ENCODE data around the gene DGCR8. TPM values are rescaled to one million over a fixed set of nuclear protein-coding genes. Genes with fewer than 3 reads are reported as not detected.

Gene DGCR8
- total RNA-seq, 1 donor from 2014 or later = 38.1 TPM

DNA sequence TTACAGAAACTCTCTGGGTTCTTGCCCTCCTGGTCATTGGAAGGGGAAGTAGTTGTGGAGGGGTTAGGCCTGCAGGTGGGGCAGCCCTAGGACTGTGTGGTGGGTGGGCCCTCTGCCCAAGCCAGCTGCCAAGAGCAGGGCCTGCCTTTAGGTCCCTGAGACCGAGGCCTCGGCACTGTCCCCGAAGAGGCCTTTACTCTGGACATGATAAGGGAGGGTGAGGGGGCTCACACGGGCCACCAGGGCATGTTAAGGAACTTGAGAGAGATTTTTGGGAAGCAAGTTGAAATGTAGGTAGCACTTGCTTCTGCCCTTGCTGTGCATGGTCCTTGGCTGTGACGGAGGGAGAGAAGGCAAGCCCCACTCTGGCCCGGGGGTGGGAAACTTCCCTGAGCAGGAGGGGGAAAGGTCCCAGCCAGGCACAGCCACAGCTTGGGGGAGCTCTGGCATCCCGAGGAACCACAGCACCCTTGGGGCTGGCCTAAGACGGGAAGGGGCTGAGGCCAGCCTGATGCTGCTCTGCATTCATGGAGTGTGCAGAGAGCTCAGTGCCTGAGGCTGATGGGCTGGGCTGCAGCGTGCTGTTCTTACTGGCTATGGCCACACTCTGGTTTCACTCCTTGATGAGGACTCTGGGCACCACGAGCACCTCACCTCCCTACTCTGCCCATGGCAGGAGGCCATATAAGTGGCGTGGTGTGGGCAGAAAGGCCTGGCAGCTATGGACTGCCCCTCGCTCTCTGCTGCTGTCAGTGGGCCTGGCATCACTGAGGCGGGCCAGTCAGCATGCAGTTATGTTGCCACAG is 28.1 kb downstream of the DGCR8 start:
- Histone ChIP-seq H3K9ac (ENCODE audit: low read depth in 1 of 3, low read length in 3 of 3) (no peak overlapping the region), H3K4me3 (ENCODE audit: low read length in 3 of 3) (no peak overlapping the region), H3K36me3 (ENCODE audit: control insufficient read depth in 3 of 3, insufficient read depth in 3 of 3, low read length in 3 of 3) (peaks cover 71 to 78% (median 76%) of the 10 kb centered on the region in 3 donors), H3K4me1 (ENCODE audit: control insufficient read depth in 3 of 3, insufficient read depth in 3 of 3, low read length in 3 of 3) (peaks cover 31 to 48% (median 48%) of the 10 kb centered on the region in 3 donors), H3K9me3 (ENCODE audit: control insufficient read depth in 3 of 3, low read length in 3 of 3) (no peaks in the 10 kb centered on the region), H3K27me3 (ENCODE audit: control insufficient read depth in 3 of 3, insufficient read depth in 3 of 3, low read length in 3 of 3) (no peaks in the 10 kb centered on the region), H3K27ac (ENCODE audit: low read depth, low read length) (no peak overlapping the region)

DNA sequence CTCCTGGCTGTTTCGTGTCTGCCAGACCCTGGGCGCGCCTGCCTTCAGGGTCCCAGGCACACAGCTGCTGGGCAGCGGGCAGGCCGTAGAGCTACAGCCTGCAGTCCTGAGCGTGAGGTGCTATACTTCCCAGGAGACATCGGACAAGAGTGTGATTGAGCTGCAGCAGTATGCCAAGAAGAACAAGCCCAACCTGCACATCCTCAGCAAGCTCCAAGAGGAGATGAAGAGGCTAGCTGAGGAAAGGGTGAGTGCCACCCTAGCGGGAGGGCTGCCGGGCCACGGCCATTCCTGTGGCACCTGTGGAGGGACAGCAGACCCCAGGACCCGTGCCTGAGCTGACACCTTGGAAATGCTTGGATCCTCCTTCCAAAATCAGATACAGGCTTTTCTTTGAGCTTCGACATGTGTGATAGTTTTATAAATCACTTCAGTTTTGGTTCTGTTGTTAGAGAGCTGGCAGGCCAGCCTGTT is 28.8 kb downstream of the DGCR8 start:
- peaks cover 75 to 82% (median 77%) of the 10 kb centered on the region in 3 donors for H3K36me3 ChIP-seq (ENCODE audit: control insufficient read depth in 3 of 3, insufficient read depth in 3 of 3, low read length in 3 of 3)

DNA sequence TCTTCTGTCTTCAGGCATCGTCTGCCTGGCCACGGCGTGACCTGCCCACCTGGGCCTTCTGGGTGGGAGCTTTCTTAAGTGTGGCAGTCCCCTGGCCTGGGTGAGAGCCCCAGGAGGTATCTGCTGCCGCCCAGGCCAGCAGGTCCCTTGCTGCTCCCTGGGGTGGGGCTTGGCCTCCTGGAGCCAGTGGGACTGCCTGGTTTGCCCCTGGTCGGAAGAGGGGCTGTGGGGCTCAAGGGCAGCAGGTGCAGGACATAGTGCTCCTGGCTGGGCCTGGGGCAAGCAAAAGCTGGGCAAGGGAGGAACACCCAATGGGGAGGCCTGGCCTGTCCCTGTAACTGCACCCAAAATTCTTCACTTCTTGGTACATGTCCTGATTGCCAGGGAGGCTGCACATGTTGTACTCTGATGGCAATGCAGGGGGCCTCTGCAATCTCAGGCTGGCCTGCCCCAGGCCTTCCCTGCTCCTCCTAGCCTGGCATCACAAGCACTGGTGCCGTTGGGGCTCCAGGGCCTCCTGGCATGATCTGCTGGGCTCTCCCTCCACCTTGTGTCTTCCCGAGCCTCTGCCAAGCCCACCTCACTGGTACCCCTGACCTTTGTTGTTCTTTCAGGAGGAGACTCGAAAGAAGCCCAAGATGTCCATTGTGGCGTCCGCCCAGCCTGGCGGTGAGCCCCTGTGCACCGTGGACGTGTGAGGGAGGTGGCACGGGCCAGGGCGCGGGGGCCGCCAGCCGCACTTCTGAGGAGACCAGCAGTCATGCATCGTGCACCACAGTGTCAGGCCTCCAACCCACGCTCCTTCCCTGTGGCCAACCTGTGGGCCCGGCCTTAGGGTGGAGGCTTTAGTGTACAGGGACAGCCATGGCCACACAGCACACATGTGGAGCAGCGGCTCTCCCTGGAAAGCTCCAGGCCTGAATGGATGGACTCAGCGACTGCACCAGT is 29.6 kb downstream of the DGCR8 start:
- Histone ChIP-seq H3K36me3 (ENCODE audit: control insufficient read depth in 3 of 3, insufficient read depth in 3 of 3, low read length in 3 of 3) (peaks cover 80 to 87% (median 81%) of the 10 kb centered on the region in 3 donors), H3K4me1 (ENCODE audit: control insufficient read depth in 3 of 3, insufficient read depth in 3 of 3, low read length in 3 of 3) (peaks cover 24 to 45% (median 41%) of the 10 kb centered on the region in 3 donors), H3K27me3 (ENCODE audit: control insufficient read depth in 3 of 3, insufficient read depth in 3 of 3, low read length in 3 of 3) (no peaks in the 10 kb centered on the region), H3K9ac (ENCODE audit: low read depth in 1 of 3, low read length in 3 of 3) (no peak overlapping the region), H3K9me3 (ENCODE audit: control insufficient read depth in 3 of 3, low read length in 3 of 3) (no peaks in the 10 kb centered on the region), H3K4me3 (ENCODE audit: low read length in 3 of 3) (no peak overlapping the region), H3K27ac (ENCODE audit: low read depth, low read length) (no peak overlapping the region)

More for the DNA sequence above, 28.8 kb downstream of the DGCR8 start:
- no peak overlapping the region for H3K27ac ChIP-seq (ENCODE audit: low read depth, low read length)
- H3K9ac ChIP-seq (ENCODE audit: low read depth in 1 of 3, low read length in 3 of 3) = no peak overlapping the region
- no peak overlapping the region for H3K4me3 ChIP-seq (ENCODE audit: low read length in 3 of 3)
- H3K27me3 ChIP-seq (ENCODE audit: control insufficient read depth in 3 of 3, insufficient read depth in 3 of 3, low read length in 3 of 3) = no peaks in the 10 kb centered on the region
- H3K9me3 ChIP-seq (ENCODE audit: control insufficient read depth in 3 of 3, low read length in 3 of 3) = no peaks in the 10 kb centered on the region
- H3K4me1 ChIP-seq (ENCODE audit: control insufficient read depth in 3 of 3, insufficient read depth in 3 of 3, low read length in 3 of 3) = peaks cover 28 to 46% (median 44%) of the 10 kb centered on the region in 3 donors

DNA sequence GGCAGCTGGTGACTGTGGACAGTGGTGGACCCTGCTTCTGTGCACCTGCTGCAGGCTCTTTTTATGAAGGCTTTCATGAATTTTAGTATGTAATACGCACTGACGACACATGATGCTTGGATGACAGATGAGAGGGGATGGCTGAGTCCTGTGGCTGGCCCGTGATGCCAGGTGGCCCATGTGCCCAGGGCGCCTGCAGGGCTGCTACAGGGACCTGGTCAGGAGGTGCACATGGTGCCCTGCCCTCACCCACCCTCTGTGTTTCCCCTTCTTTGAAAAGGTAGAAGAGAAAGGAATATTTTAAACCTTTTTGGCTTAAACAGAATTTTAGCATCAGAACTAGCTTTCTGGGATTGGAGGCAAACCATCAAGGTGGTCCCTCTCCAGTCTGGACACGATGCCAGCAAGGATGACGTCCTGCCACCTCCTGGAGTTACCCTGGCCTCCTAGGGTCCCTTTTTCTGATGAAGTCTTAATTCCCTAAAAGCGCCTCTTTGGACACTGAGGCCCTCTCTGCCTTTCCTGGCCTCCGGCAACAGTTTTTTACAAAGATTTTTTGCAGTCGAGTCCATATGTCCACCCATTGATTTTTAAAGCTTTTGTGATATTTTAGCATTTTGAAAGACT is 30.4 kb downstream of the DGCR8 start:
- Histone ChIP-seq H3K27ac (ENCODE audit: low read depth, low read length) (no peak overlapping the region), H3K9ac (ENCODE audit: low read depth in 1 of 3, low read length in 3 of 3) (peak overlapping the region in 1 of 3 donors; percentile 25), H3K36me3 (ENCODE audit: control insufficient read depth in 3 of 3, insufficient read depth in 3 of 3, low read length in 3 of 3) (peaks cover 78 to 82% (median 79%) of the 10 kb centered on the region in 3 donors), H3K4me1 (ENCODE audit: control insufficient read depth in 3 of 3, insufficient read depth in 3 of 3, low read length in 3 of 3) (peaks cover 24 to 45% (median 41%) of the 10 kb centered on the region in 3 donors), H3K27me3 (ENCODE audit: control insufficient read depth in 3 of 3, insufficient read depth in 3 of 3, low read length in 3 of 3) (no peaks in the 10 kb centered on the region), H3K4me3 (ENCODE audit: low read length in 3 of 3) (no peak overlapping the region), H3K9me3 (ENCODE audit: control insufficient read depth in 3 of 3, low read length in 3 of 3) (no peaks in the 10 kb centered on the region)

DNA sequence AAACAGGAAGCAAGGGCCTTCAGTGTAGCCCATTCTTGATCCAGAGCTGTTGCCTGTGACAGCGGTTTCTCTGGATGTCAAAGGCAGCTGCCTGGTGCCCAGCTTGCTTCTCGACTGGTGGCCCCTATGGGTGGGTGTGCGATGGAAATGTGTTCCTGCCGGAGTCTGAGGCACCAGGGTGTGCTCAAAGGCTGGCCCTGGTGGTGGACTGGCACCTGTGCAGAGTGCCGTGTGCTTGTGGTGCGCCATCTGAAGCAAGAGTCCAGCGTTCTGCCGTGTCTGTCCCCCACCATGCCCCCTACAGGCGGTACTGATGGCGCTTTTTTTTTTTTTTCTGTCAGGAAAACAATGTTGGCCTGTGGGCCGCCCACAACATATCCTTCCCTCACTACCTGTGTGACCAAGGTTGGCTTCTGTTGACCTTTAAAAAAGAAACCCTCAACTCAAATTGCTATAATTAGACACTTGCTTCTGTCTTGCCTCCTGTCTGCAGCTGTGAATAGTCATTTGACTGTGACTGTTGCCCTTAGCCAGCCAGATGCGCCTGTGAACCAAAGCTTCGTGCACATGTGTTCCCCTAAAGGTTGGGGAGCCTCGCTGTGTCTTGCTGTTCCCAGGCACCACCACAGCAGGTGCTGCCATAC is 31.1 kb downstream of the DGCR8 start:
- Histone ChIP-seq H3K27ac (ENCODE audit: low read depth, low read length) (no peak overlapping the region), H3K4me3 (ENCODE audit: low read length in 3 of 3) (no peak overlapping the region), H3K9ac (ENCODE audit: low read depth in 1 of 3, low read length in 3 of 3) (peak overlapping the region in 2 of 3 donors; percentile 23 to 25), H3K4me1 (ENCODE audit: control insufficient read depth in 3 of 3, insufficient read depth in 3 of 3, low read length in 3 of 3) (peaks cover 24 to 45% (median 41%) of the 10 kb centered on the region in 3 donors), H3K27me3 (ENCODE audit: control insufficient read depth in 3 of 3, insufficient read depth in 3 of 3, low read length in 3 of 3) (no peaks in the 10 kb centered on the region), H3K36me3 (ENCODE audit: control insufficient read depth in 3 of 3, insufficient read depth in 3 of 3, low read length in 3 of 3) (peaks cover 71 to 84% (median 79%) of the 10 kb centered on the region in 3 donors), H3K9me3 (ENCODE audit: control insufficient read depth in 3 of 3, low read length in 3 of 3) (no peaks in the 10 kb centered on the region)

DNA sequence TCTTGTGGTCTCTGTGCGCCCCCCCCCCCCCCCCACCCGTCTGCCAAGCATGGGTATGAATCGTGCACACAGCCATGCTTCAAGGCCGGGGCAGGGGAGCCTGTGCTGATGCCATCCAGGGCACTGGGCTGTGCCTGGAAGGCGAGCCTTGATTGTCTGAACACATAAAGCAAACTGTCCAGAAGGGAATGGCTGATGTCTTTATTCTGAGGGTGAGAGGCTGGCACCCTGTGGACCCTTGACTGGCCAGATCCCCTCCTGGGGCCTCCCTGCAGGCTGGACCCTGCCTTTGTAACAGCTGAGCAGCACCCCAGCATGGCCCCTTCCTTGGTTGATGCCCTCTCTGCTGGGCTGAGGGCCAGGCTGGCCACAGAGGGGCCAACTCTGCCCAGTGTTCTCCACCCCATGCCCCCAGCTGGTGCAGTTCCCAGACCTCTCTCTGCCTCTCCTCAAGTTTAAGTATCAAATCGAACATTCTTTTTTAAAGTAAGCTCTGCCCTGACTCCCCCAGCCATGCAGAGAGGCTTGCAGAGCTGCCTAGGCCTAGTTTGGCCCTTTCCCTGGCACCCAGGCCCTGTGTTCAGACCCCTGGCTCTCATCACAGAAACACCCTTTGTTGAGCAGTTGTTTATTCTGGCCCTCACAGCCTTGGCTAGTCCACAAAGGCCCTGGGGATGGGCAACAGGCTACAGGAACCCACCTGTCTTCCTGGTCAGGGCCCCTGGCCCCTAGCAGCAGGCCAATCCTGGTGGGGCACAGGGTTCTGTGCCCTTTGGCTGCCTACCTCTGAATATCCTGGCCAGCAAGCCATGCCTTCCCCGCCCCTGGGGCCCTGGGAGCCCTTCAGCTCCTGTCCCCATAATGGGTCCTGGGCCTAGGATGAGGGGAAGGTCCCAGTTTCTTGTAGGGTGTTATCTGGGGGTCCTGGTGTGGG is 31.9 kb downstream of the DGCR8 start:
- peaks cover 21 to 45% (median 37%) of the 10 kb centered on the region in 3 donors for H3K4me1 ChIP-seq (ENCODE audit: control insufficient read depth in 3 of 3, insufficient read depth in 3 of 3, low read length in 3 of 3)
- H3K9me3 ChIP-seq (ENCODE audit: control insufficient read depth in 3 of 3, low read length in 3 of 3) = no peaks in the 10 kb centered on the region
- no peak overlapping the region for H3K4me3 ChIP-seq (ENCODE audit: low read length in 3 of 3)
- H3K27me3 ChIP-seq (ENCODE audit: control insufficient read depth in 3 of 3, insufficient read depth in 3 of 3, low read length in 3 of 3) = no peaks in the 10 kb centered on the region
- peak overlapping the region; percentile 19 for H3K27ac ChIP-seq (ENCODE audit: low read depth, low read length)
- peaks cover 63 to 76% (median 71%) of the 10 kb centered on the region in 3 donors for H3K36me3 ChIP-seq (ENCODE audit: control insufficient read depth in 3 of 3, insufficient read depth in 3 of 3, low read length in 3 of 3)
- H3K9ac ChIP-seq (ENCODE audit: low read depth in 1 of 3, low read length in 3 of 3) = peak overlapping the region in 2 of 3 donors; percentile 23 to 62

DNA sequence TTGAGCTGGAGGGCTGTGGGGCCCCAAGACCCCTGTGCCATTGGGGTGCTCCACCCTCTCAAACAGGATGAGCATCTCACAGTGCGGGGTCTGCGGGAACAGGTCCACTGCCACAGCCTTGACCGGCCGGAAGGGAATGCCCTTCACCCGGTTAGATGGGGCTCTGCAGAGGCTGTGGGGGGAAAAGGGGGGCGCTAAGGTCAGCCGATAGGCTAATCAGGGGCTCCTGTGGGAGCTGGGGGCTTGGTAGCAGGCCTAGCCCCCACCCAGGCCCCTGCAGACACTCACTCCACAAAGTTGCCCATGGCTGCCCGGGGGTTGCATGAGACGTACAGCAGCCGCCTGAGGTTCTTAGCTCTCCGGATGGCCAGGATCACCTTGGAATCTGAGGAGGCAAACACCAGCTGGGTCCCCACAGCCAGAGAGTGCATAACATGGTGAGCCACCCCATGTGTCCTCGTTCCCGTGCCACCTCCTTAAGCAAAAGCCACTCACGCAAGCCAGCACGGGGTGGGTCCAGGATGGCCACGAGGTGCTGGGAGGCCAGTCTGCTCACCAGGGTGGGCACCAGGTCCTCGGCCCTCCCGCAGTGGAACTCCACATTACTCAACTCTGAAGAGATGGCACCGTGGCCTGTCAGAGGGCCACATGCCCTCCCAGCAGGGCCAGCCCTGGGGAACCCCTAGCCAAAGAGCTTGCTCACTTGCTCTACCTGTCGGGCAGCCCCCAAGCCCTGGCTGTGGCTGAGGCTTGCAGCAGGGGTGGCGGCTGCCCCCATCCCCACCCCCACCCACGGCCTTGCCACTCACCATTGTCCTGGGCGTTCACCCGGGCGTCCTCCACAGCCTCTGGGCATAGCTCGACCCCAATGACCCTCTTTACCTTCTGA is 32.8 kb downstream of the DGCR8 start:
- Histone ChIP-seq H3K4me3 (ENCODE audit: low read length in 3 of 3) (no peak overlapping the region), H3K9me3 (ENCODE audit: control insufficient read depth in 3 of 3, low read length in 3 of 3) (no peaks in the 10 kb centered on the region), H3K27me3 (ENCODE audit: control insufficient read depth in 3 of 3, insufficient read depth in 3 of 3, low read length in 3 of 3) (no peaks in the 10 kb centered on the region), H3K36me3 (ENCODE audit: control insufficient read depth in 3 of 3, insufficient read depth in 3 of 3, low read length in 3 of 3) (peaks cover 55 to 68% (median 62%) of the 10 kb centered on the region in 3 donors), H3K27ac (ENCODE audit: low read depth, low read length) (peak overlapping the region; percentile 19), H3K4me1 (ENCODE audit: control insufficient read depth in 3 of 3, insufficient read depth in 3 of 3, low read length in 3 of 3) (peaks cover 16 to 38% (median 30%) of the 10 kb centered on the region in 3 donors), H3K9ac (ENCODE audit: low read depth in 1 of 3, low read length in 3 of 3) (no peak overlapping the region)

Data from skeletal muscle tissue (tissue), 4 donors.